RWPE2 (cell line): ENCODE data around the gene PPDPF.

ENCODE experiments used
- ATAC-seq: fragments of 200-7000 bp; cut with Tn5 transposase; 3 replicates; pipeline ENCODE4 v1.9.1; 2021; ENCODE audit warnings: low read depth
- DNase-seq: peaks from one replicate; pipeline ENCODE4 v3.0.0-alpha.2; 2020; ENCODE audit warnings: low spot score
- H3K27ac ChIP-seq: fragments of 450-650 bp; 2 replicates; pipeline ENCODE4 v1.5.1; 2017; ENCODE audit warnings: mild to moderate bottlenecking; ENCODE audit not compliant: poor library complexity, severe bottlenecking
- H3K27me3 ChIP-seq: fragments of 250-450 bp; sonication (Bioruptor Pico); 2 replicates; pipeline ENCODE4 v1.5.1; 2021; ENCODE audit warnings: mild to moderate bottlenecking, moderate library complexity; ENCODE audit not compliant: insufficient read depth, poor library complexity, severe bottlenecking
- H3K36me3 ChIP-seq: fragments of 250-450 bp; sonication (Bioruptor Pico); 2 replicates; pipeline ENCODE4 v1.5.1; 2020; ENCODE audit warnings: low read depth, mild to moderate bottlenecking, moderate library complexity
- H3K4me1 ChIP-seq: fragments of 250-450 bp; sonication (Bioruptor Pico); 2 replicates; pipeline ENCODE4 v1.5.1; 2021; ENCODE audit warnings: mild to moderate bottlenecking, moderate library complexity; ENCODE audit not compliant: insufficient read depth, poor library complexity, severe bottlenecking
- H3K4me3 ChIP-seq: fragments of 250-450 bp; sonication (Bioruptor Pico); 2 replicates; pipeline ENCODE4 v1.5.1; 2021; ENCODE audit warnings: mild to moderate bottlenecking, moderate library complexity; ENCODE audit not compliant: severe bottlenecking
- H3K9me3 ChIP-seq: fragments of 250-450 bp; sonication (Bioruptor Pico); 2 replicates; pipeline ENCODE4 v1.5.1; 2021; ENCODE audit warnings: mild to moderate bottlenecking, moderate library complexity; ENCODE audit not compliant: severe bottlenecking
- CTCF ChIP-seq: fragments of 450-650 bp; IDR thresholded peaks from one replicate; pipeline ENCODE4 v1.5.1; 2017; ENCODE audit warnings: mild to moderate bottlenecking, moderate library complexity; ENCODE audit not compliant: poor library complexity, severe bottlenecking

The PPDPF gene

GRCh38 chr20:63534831-63535651 is 14.5 kb downstream of the PPDPF start:
- Histone ChIP-seq H3K36me3 (peaks cover 5% of the 10 kb centered on the region), H3K27me3 (no peaks in the 10 kb centered on the region), H3K27ac (peak overlapping the region; percentile 75), H3K4me3 (no peak overlapping the region), H3K4me1 (peaks cover 30% of the 10 kb centered on the region), H3K9me3 (no peaks in the 10 kb centered on the region)
- DNase-seq (peak; percentile 92), ATAC-seq (no peak)
- TF ChIP-seq CTCF = no peak

- H3K36me3 ChIP-seq = peaks cover 5% of the 10 kb centered on the region; the same call in 1 of the 2 replicates
- peak; percentile 2; the same call in 2 of the 3 replicates for ATAC-seq
- H3K9me3 ChIP-seq = no peaks in the 10 kb centered on the region
- TF ChIP-seq CTCF = no peak
- peak; percentile 89 for DNase-seq
- H3K4me3 ChIP-seq = peak overlapping the region; percentile 37
- peaks cover 30% of the 10 kb centered on the region for H3K4me1 ChIP-seq
- no peaks in the 10 kb centered on the region for H3K27me3 ChIP-seq
- peak overlapping the region; percentile 81 for H3K27ac ChIP-seq
Measured at GRCh38 chr20:63536241-63536977, 15.8 kb downstream of the PPDPF start.

- Histone ChIP-seq H3K27me3 (no peaks in the 10 kb centered on the region), H3K36me3 (peaks cover under 1% of the 10 kb centered on the region; the same call in 1 of the 2 replicates), H3K9me3 (no peaks in the 10 kb centered on the region), H3K4me3 (peak within 1 kb of the TSS; percentile 37), H3K27ac (peak within 1 kb of the TSS; percentile 81), H3K4me1 (peaks cover 30% of the 10 kb centered on the region)
- no peak for TF ChIP-seq CTCF
- DNase-seq (no peak), ATAC-seq (peak; percentile 30)
Measured at GRCh38 chr20:63536997-63537524, 16.5 kb downstream of the PPDPF start, which contains the start of gene PTK6. PTK6 (minus strand) TSS chr20:63537376; CDS start chr20:63537314, 62 bp downstream.

- H3K27ac ChIP-seq = peak overlapping the region; percentile 81
- TF ChIP-seq CTCF = peak; percentile 100
- DNase-seq = peak; percentile 90
Measured at GRCh38 chr20:63537525-63538203, 17.1 kb downstream of the PPDPF start.

More at GRCh38 chr20:63537525-63538203, 17.1 kb downstream of the PPDPF start:
- peaks cover 30% of the 10 kb centered on the region for H3K4me1 ChIP-seq
- peak overlapping the region; percentile 37 for H3K4me3 ChIP-seq
- no peaks in the 10 kb centered on the region for H3K36me3 ChIP-seq
- H3K9me3 ChIP-seq = no peaks in the 10 kb centered on the region
- ATAC-seq = peak; percentile 85
- H3K27me3 ChIP-seq = no peaks in the 10 kb centered on the region
